Measurements from ENCODE around the gene ITGB1BP2.
"Not testable (repeated sequence)": the region's sequence is repeated elsewhere in the genome, so short reads cannot be mapped to it uniquely, and the experiment has no call there.

ITGB1BP2 gene

DNA sequence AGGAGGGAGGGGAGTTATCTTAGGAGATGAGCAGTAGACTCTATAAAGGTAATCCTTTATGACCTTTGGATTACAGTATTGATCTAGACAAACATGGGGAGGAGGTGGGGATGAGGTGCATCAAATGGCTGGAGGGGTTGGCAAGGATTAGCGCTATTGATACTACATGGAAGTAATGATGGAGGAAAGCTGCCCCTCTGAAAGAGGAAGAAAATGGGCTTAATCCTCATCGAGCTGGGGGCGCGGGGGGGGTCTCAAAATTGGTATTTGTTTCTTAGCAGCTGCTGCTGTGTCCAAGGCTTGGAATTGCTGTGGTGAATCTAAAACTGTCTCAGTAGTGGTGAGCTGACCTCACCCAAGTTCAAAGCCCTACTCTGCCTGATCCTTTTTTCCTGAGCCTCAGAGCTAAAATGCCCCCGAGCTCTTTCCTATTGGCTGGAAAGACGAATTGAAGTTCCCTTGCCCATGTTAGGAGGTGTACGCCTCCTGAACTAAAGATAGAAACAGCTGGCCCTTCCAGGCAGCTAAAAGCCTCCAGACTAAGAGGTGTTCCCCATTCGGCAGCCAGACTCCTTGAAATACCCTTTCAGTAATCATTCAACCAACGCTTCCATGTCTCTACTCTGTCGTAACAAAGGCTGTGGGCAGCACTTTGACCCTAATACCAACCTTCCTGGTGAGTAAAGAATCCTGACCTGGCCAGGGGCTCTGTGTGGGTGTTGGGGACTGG is at the start of gene ITGB1BP2:
TSS of gene ITGB1BP2 (plus strand) at position 556 of the 730 bp plus-strand sequence. CDS start at position 613, 57 bp downstream.
- DNase-seq (ENCODE audit: low read depth) = no peak

DNA sequence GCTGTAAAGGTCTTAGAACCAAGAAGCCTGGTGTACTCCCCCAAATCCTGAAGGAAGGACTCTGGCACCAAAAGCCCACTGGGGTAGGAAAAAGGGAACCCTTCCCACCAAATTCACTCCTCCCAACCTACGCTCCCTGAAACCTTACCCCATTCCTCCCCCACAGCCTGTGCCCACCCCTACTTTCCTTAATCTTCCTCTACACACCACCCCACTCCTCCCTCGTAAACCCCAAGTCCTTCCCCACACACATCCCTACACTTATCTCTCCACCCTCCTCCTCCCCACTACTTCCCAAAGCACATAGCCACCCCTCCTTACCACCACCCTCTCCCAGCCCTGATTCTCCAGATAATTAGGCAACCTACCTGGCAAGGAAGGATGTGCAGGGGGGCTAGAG is 49.3 kb upstream of the ITGB1BP2 start:
- DNase-seq (ENCODE audit: low read depth) = no peak

DNA sequence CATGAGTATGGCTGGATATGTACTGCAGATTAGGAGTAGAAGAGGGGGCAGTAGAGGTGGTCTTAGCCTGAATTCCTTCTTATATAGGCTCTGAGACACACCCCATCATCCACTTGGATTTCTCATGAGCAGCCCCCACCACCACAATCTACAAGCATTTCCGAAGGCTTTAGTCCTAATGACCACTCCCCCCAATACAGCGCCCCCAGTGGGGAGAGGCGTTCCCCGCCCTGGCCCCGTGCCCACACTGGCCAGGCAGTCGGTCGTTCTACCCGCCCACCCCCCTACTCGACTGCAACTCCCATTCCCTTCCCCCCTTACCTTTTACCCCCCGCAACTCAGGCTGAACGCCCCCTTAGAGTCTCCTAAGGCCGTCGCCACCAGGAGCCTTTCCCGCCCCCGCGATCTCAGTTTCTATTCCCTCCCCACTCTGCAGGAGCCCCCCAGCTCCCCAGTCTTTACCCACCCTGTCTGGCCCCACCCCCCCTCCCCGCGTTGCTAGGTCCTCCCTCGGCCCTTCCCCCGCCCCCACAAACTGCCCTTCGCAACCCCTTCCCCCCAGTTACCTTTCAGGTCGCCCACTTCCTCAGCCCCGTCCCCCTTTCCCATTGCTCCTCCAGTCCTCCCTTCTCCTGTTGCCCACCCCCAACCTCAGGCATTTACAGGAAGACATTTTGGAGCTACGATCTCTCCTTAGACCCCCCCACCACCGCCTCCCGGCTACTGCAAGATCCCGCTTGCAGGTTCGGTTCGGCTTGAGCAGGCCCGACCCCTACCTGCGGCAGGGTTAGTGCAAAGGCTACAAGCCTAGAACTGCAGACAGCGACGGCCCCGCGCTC is 48.1 kb upstream of the ITGB1BP2 start:
- no peak for DNase-seq (ENCODE audit: low read depth)

DNA sequence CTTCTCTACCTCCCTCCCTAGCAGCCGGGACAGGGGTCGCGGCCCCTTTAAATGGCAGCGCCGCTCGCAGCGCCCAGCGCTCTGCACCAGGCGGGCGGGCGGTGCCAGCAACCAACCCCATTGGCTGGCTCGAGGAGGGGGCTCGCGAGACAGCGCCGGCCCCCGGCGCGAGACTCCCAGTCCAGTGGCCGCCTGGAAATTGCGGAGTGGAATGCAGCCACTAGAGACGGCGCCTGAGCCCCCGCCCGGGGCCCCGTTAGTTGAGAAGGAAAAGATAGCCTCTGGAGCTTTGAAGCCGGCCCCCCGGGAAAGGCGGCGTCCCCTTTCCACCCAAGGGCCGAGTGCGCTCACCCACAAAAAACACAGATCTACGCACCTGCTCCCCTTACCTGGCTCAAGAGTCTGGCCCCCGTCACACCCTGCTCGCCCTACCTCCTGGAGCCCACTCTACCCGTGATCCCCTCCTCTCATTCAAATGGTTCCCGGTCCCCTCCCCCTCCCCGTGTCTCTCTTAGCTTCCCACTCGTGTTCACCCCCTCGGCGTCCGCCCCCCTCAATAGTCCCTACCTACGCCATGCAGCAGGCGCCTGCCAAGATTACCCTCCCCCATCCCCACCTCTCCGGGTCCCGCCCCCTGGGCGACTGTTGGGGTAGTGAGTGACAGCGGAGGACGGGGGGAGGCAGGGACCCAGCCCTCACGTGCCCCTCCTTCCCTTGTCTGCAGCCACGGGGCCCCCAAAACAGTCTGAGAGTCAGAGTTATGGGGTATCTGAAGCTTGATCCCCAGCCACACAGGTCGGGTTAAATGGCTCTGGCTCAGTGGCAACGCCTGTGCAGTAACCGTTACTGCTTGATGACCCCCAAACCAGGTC is 47.2 kb upstream of the ITGB1BP2 start, which contains the start of gene ZMYM3:
TSS of gene ZMYM3 (minus strand) at position 49 of the 872 bp plus-strand sequence. CDS start 885 bp downstream, outside the sequence.
- peak; percentile 48 for DNase-seq (ENCODE audit: low read depth)

DNA sequence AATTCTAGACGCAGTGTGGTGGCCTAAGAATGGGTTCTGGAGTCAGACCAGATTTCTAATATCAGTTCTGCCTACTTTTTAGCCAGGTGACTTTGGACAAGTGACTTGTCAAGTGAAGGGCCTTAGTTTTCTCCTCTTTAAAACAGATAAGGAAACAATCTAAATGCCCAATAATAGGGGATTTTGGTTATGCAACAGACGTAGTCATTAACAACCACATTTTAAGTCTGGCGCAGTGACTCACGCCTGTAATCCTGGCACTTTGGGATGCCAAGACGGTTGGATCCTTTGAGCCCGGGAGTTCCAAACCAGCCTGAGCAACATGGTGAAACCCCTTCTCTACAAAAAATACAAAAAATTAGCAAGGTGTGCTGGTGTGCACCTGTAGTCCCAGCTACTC is 45.5 kb upstream of the ITGB1BP2 start:
- no peak for DNase-seq (ENCODE audit: low read depth)

DNA sequence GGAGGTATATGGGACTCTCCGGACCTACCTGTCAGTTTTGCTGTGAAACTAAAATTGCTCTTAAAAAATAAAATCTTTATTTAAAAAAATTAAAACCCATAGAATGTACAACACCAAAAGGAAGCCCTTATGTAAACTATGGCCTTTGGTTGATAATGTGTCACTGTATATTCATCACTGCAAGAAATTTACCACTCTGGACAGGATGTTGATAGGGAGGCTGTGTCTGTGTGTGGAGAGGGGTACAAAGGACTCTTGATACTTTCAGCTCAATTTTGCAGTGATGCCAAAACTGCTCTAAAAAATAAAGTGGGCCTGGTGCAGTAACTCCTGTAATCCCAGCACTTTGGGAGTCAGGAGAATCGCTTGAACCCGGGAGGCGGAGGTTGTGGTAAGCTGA is 44.7 kb upstream of the ITGB1BP2 start:
- no peak for DNase-seq (ENCODE audit: low read depth)

DNA sequence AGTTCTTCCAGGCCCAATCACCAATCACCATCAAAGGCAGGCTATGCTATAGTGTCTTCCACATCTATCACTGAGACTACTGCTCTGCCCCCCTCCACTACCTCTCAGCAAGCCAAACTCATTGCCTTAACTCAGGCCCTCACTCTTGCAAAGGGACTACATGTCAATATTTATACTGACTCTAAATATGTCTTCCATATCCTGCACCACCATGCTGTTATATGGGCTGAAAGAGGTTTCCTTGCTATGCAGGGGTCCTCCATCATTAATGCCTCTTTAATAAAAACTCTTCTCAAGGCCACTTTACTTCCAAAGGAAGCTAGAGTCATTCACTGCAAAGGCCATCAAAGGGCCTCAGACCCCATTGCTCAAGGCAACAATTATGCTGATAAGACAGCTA is 32.9 kb upstream of the ITGB1BP2 start:
- not testable (repeated sequence) for DNase-seq (ENCODE audit: low read depth)

DNA sequence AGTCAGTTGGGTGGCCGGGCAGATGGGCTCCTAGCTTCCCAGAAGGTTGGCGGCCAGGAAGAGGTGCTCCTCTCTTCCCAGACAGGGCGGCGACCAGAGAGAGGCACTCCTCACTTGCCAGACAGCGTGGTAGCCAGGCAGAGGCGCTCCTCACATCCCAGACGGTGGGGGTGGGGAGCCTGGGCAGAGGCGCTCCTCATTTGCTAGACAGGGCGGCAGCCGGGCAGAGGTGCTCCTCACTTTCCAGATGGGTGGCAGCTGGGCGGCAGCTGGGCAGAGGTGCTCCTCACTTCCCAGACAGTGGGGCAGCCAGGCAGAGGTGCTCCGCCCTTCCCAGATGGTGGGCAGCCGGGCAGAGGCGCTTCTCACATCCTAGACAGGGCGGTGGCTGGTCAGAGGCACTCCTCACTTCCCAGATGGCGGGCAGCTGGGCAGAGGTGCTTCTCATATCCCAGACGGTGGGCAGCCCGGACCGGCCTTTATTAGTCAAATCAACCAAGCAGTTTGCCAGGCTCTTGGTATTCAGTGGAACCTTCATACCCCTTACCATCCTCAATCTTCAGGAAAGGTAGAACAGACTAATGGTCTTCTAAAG is 31.7 kb upstream of the ITGB1BP2 start:
- DNase-seq (ENCODE audit: low read depth) = no peak

DNA sequence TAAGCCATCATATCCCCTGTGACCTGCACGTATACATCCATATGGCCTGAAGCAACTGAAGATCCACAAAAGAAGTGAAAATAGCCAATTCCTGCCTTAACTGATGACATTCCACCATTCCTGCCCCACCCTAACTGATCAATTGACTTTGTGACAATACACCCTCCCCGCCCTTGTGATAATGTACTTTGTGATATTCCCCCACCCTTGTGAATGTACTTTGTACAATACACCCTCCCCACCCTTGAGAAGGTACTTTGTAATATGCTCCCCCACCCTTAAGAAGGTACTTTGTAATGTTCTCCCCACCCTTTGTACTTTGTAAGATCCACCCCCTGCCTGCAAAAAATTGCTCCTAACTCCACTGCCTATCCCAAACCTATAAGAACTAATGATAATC is 29.2 kb upstream of the ITGB1BP2 start:
- not testable (repeated sequence) for DNase-seq (ENCODE audit: low read depth)

DNA sequence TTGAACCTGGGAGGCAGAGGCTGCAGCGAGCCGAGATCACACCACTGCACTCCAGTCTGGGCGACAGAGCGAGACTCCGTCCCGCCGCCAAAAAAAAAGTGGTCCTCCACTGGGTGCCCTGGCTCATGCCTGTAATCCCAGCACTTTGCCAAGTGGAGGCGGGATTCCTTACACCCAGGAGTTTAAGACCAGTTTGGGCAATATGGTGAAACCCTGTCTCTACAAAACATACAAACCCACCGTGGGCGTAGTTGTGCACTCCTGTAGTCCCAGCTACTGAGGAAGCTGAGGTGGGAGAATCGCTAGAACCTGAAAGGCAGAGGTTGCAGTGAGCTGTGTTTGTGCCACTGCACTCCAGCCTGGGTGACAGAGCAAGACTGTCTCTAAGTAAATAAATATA is 20.2 kb upstream of the ITGB1BP2 start:
- not testable (repeated sequence) for DNase-seq (ENCODE audit: low read depth)

DNA sequence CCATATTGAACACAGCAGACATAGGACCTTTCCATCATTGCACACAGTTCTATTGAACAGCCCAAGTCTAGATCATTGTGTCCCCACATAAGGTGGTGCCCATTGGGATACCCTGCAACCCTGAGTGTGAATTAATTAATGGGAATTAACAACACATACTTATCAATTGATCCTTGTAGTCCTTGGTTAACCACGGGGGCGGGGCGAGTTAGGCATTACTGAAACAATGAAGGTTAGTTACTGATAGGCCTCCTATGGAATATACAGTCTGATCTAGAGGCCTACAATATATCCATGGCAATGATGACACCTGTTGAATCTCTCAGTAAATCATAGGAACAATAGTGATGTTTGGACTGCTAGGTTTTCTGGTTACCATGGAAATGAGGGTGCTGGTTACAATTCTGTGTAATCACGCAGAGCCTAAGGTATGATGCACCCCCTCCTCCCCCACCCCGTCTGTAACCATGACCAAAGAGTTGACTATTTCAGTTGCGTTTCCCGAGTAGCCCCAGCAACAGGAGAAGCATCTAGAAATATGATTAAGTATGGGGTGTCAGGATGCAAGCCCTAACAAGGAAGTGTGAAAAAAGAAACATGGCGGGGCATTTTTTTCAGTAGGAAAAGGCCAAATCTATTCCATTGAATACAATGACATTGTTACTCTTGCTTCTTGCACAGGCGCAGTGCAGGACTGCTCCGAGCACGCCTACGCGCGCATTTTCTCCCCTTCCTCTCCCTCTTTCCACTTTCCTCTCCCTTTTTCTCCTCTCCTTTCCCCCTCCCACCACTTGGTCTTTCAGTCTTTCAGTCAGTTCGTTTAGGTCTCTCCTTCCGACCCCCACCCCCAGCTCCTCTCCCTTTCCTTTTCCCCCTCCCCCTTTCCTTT is 18.8 kb upstream of the ITGB1BP2 start:
- DNase-seq (ENCODE audit: low read depth) = no peak

DNA sequence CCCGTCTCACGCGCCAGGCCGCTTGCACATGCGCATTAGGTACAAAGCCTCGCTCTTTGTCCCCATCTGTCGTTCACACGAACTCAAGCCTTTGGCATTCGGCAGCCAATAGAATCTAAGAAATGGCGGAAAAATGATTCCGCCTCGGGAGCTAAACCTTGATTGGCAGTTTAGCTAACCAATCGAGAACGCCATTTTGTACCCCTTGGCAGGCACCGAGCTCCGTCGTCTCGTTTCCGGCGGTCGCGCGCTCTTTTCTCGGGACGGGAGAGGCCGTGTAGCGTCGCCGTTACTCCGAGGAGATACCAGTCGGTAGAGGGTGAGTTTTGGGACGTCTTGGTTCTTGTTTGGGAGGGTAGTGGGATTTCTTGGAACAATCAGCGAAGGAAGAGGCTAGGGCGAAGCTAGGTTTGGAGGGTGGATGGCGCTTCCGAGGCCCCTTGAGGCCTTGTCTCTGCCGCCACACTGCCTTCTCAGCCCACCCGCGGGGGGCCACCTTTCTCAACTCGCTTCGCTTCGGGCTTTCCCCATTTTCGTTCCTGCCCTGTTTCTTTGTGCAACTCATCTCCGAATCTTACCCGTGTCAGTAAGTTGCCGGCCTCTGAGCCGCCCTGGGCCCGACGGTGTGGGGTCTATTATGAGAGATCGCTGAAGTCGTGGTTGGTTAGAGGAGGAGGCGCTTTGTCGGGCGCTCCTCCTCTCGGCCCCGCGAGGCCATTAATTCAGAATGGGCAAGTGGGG is 18.0 kb upstream of the ITGB1BP2 start, which contains the start of gene NONO:
TSS of gene NONO (plus strand) at position 233 of the 741 bp plus-strand sequence. CDS start 7,003 bp downstream, outside the sequence.
- peak; percentile 54 for DNase-seq (ENCODE audit: low read depth)

DNA sequence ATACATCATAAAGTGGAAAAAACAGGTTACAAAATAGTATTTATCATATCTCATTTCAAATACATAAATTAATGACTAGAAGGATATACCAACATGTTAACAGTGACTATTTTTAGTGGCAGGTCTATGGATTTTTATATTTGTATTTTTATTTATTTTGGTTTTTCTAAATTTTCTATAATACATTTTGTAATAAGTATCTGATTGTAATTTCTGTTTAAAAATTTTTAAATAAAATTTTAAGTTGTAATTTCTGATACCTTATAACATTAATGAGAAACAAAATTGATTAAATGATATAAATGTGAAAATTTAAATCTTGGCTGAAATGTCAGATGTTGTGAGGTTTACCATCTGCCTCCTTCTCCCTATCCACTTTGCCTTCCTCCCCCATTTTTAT is 15.6 kb upstream of the ITGB1BP2 start:
- DNase-seq (ENCODE audit: low read depth) = no peak

DNA sequence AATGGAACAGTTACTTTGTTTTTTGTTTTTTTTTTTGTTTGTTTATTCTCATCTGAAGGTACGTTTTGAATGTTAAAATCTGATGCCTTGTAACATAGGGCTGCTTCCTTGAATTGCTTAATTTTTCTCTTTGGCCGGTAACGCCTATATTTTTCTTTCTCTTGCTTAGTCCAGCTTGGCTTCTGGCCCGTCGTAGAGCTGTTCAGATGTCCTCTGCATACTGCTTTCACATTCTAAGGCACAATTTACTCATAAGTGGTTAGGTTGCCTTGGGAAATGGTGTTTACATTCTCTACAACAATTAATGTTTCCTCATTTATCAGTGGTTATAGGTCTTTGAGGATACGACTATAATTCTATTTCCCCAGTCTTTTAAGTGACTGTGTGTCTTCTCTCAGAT is 10.2 kb upstream of the ITGB1BP2 start:
- no peak for DNase-seq (ENCODE audit: low read depth)

DNA sequence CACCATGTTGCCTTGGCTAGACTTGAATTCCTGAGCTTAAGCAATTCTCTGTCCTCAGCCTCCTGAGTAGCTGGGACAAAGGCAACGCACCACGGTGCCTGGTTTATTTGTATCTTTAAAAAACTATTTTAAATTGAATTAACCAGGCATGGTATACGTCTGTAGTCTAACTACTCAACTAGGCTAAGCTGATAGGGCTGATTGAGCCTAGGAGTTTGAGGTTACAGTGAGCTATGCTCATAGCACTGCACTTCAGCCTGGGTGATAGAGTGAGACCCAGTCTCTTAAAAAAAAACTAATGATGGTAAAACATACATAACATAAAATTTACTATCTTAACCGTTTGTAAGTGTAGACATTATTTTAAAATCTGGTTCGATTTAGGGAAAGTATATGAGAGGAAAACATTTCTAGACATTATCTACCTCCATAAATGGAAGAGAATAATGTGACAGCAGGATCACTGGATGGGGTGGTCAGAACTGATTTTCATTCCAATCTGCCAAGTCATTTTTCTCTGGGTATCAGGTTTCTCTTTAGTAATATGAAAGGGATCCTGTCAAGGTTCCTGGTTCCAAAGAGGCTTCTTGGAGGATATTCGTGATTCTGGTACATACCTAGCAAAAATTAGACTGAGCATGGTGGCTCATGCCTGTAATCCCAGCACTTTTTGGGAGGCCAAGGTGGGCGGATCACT is 8.7 kb upstream of the ITGB1BP2 start:
- no peak for DNase-seq (ENCODE audit: low read depth)

DNA sequence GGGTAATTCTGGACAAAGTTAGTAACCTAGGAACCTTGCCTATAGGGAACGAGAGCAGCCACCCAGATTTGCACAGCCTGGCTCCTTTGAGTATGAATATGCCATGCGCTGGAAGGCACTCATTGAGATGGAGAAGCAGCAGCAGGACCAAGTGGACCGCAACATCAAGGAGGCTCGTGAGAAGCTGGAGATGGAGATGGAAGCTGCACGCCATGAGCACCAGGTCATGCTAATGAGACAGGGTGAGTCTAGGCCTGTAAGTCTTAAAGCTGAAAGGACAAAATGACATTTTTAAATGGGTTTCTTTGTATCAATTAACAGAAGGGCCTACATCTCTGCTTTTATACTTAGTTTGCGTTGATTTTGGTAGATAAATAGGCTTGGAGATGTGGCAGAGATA is 4.7 kb upstream of the ITGB1BP2 start:
- no peak for DNase-seq (ENCODE audit: low read depth)

DNA sequence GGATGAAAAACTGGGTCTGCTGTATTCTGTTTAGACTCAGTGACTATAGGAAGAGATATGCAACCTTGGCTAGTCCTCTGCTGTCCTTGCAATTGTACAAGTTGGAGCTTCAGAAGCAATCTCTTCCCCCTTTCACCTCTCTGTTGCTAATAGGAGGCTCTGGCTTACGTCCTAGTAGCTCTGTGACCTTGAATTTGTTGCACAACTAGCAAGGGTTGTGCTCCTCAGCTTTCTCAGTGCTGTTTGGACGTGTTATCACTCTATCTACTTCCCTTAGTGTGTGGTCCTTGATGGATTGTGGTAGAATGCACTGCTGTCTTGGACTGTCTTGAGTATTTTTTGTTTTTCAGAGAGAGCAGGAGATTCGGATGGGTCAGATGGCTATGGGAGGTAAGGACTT is 3.4 kb upstream of the ITGB1BP2 start:
- DNase-seq (ENCODE audit: low read depth) = no peak

DNA sequence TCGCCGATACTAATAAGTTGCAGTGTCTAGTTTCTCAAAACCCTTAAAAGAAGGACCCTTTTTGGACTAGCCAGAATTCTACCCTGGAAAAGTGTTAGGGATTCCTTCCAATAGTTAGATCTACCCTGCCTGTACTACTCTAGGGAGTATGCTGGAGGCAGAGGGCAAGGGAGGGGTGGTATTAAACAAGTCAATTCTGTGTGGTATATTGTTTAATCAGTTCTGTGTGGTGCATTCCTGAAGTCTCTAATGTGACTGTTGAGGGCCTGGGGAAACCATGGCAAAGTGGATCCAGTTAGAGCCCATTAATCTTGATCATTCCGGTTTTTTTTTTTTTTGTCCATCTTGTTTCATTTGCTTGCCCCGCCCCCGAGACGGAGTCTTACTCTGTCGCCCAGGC is 1.5 kb upstream of the ITGB1BP2 start:
- DNase-seq (ENCODE audit: low read depth) = not testable (repeated sequence)

DNA sequence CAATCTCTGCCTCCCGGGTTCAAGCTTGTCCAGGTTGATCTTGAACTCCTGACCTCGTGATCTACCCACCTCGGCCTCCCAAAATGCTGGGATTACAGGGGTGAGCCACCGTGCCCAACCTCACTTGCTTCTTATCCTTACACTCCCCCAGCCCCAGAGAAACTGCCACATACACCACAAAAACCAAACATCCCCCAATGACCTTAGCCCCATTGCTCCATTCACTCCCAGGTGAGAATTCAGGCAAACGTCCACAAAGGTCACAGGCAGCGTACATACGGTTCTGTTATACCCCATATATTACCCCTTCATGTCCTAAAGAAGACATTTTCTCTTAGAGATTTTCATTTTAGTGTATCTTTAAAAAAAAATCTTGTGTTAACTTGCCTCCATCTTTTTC is 1.1 kb upstream of the ITGB1BP2 start:
- DNase-seq (ENCODE audit: low read depth) = not testable (repeated sequence)
